GM23338 (cell line): ENCODE measurements around the gene TAGLN2. TPM values are rescaled to one million over a fixed set of nuclear protein-coding genes. Genes with fewer than 3 reads are reported as not detected.
A peak's percentile ranks its signal among the peaks of the same experiment; 100 is the strongest.

Experiments
- ATAC-seq: fragments of 200-7000 bp; cut with Tn5 transposase; 3 replicates; pipeline ENCODE4 v1.9.1; 2020
- DNase-seq: peaks from one replicate; pipeline ENCODE4 v3.0.0-alpha.2; 2015; ENCODE audit warnings: low spot score
- H2AFZ ChIP-seq: fragments of 200-600 bp; sonication (generic); 2 replicates; pipeline ENCODE4 v1.8.0; 2016; ENCODE audit warnings: antibody characterized with exemption, mild to moderate bottlenecking, moderate library complexity
- H3F3A ChIP-seq: fragments of 200-600 bp; sonication (generic); replicated peaks from 2 replicates; pipeline ENCODE4 v1.8.0; 2017; ENCODE audit warnings: antibody characterized with exemption, mixed run types, low read depth
- H3K27ac ChIP-seq: fragments of 200-600 bp; sonication (generic); 2 replicates; pipeline ENCODE4 v1.6.1; 2016; ENCODE audit warnings: low read depth
- H3K27me3 ChIP-seq: fragments of 200-600 bp; sonication (generic); 2 replicates; pipeline ENCODE4 v1.8.0; 2016; ENCODE audit warnings: mild to moderate bottlenecking, mixed run types, moderate library complexity; ENCODE audit not compliant: insufficient read depth
- H3K36me3 ChIP-seq: fragments of 200-600 bp; sonication (generic); 2 replicates; pipeline ENCODE4 v1.8.0; 2016; ENCODE audit warnings: mild to moderate bottlenecking; ENCODE audit not compliant: insufficient read depth
- H3K4me1 ChIP-seq: fragments of 200-600 bp; sonication (generic); 2 replicates; pipeline ENCODE4 v1.8.0; 2016; ENCODE audit warnings: mild to moderate bottlenecking, moderate library complexity; ENCODE audit not compliant: insufficient read depth
- H3K4me2 ChIP-seq: fragments of 200-600 bp; sonication (generic); 2 replicates; pipeline ENCODE4 v1.7.1; 2017; ENCODE audit warnings: mixed run types
- H3K4me3 ChIP-seq: fragments of 200-600 bp; sonication (generic); 2 replicates; pipeline ENCODE4 v1.6.1; 2016; ENCODE audit warnings: mixed run types
- H3K79me2 ChIP-seq: fragments of 200-600 bp; sonication (generic); replicated peaks from 2 replicates; pipeline ENCODE4 v1.8.0; 2017; ENCODE audit warnings: mild to moderate bottlenecking; ENCODE audit not compliant: insufficient read depth
- H3K9me2 ChIP-seq: fragments of 200-600 bp; sonication (generic); 2 replicates; pipeline ENCODE4 v1.8.0; 2017; ENCODE audit not compliant: insufficient read depth
- H4K20me1 ChIP-seq: fragments of 200-600 bp; sonication (generic); replicated peaks from 2 replicates; pipeline ENCODE4 v1.8.0; 2017; ENCODE audit warnings: mild to moderate bottlenecking; ENCODE audit not compliant: insufficient read depth
- H3K27ac Mint-ChIP-seq: 2 replicates; pipeline ENCODE4 v1.8.0; 2020; ENCODE audit warnings: inconsistent platforms, mild to moderate bottlenecking, moderate library complexity, mixed read lengths
- H3K27me3 Mint-ChIP-seq: 3 replicates; pipeline ENCODE4 v1.8.0; 2022; ENCODE audit warnings: low read depth, mild to moderate bottlenecking, moderate library complexity, mixed read lengths, inconsistent platforms; ENCODE audit not compliant: insufficient read depth, poor library complexity
- H3K36me3 Mint-ChIP-seq: 3 replicates; pipeline ENCODE4 v1.8.0; 2021; ENCODE audit warnings: low read depth, mild to moderate bottlenecking, inconsistent platforms, moderate library complexity, mixed read lengths
- H3K4me1 Mint-ChIP-seq: 3 replicates; pipeline ENCODE4 v1.8.0; 2020; ENCODE audit warnings: mild to moderate bottlenecking, inconsistent platforms, mixed read lengths
- H3K4me3 Mint-ChIP-seq: 3 replicates; pipeline ENCODE4 v1.8.0; 2021; ENCODE audit warnings: moderate library complexity, mild to moderate bottlenecking, inconsistent platforms, mixed read lengths
- H3K9me3 Mint-ChIP-seq: 3 replicates; pipeline ENCODE4 v1.8.0; 2020; ENCODE audit warnings: moderate library complexity, mild to moderate bottlenecking, inconsistent platforms, mixed read lengths
- JUNB ChIP-seq: IDR thresholded peaks from one replicate; pipeline ENCODE4 v1.6.1; 2016; ENCODE audit warnings: antibody characterized with exemption; ENCODE audit not compliant: unreplicated experiment
- NANOG ChIP-seq: IDR thresholded peaks from 2 replicates; pipeline ENCODE4 v1.6.1; 2016; ENCODE audit warnings: antibody characterized with exemption, borderline replicate concordance
- STAT1 ChIP-seq: IDR thresholded peaks from one replicate; pipeline ENCODE4 v1.6.1; 2016; ENCODE audit warnings: antibody characterized with exemption; ENCODE audit not compliant: unreplicated experiment
- ZNF114 ChIP-seq: fragments of 250-450 bp; sonication (Bioruptor Pico); IDR thresholded peaks from 2 replicates; pipeline ENCODE4 v1.5.0; 2020; ENCODE audit warnings: mild to moderate bottlenecking, moderate library complexity
- polyA plus RNA-seq: library from polyadenylated mRNA; unstranded; fragments of >200 nt; fragmentation: Nextera tagmentation; extraction: Ambion mirVana; gene quantifications from 2 replicates; pipeline ENCODE4 v1.2.1, GENCODE V29; 2016
- total RNA-seq: library from RNA; depleted of rRNA; stranded (reverse); fragments of >200 nt; shearing (Covaris generic); gene quantifications from 2 replicates; pipeline ENCODE4 v1.2.3, GENCODE V29; 2014
- TF ChIP-seq, protein P1 (sequence below): IDR thresholded peaks from one replicate; pipeline ENCODE4 v1.6.1; 2018; ENCODE audit warnings: antibody characterized with exemption; ENCODE audit not compliant: unreplicated experiment

TAGLN2 gene
- total and polyA plus RNA-seq, 2 experiments from 2014 or later: 58.2 to 60.1 TPM

DNA sequence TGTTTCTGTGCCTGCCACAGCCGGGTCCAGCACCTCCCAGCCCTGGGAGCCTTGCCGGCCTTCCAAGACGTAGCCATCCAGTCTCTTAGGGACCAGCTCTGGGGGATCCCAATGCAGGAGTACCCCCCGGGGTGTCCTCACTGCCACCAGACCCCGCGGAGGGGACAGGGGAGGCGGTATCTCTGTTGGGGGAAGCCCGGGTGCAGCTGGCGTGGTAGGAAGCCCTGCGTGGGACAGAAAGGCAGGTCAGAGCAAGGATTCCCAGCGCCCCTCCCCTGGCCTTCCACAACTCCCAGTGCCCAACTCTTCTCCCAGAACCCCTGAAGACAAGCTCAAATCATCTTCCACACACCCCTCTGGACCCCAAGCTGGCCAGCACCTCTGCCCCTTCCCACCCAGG is 4.9 kb upstream of the TAGLN2 start:
- Mint-ChIP-seq H3K4me1 (peaks cover 16% of the 10 kb centered on the region), H3K27ac (no peak overlapping the region), H3K9me3 (no peaks in the 10 kb centered on the region; the same call in 1 of the 3 replicates), H3K4me3 (no peak overlapping the region), H3K27me3 (peaks cover 10% of the 10 kb centered on the region), H3K36me3 (peaks cover 48% of the 10 kb centered on the region)
- H3K4me3 ChIP-seq: no peak overlapping the region
- ATAC-seq (no peak), DNase-seq (no peak)
- no peak overlapping the region for H3K4me2 ChIP-seq
- H3K36me3 ChIP-seq: 0 out of 2 replicates have a peak, but pooled peaks cover 5% of the 10 kb centered on the region
- H4K20me1 ChIP-seq: no peaks in the 10 kb centered on the region; the same call in 1 of the 2 replicates
- no peak for TF ChIP-seq ZNF114 (CRISPR knock-in tag)
- TF ChIP-seq JUNB: no peak
- no peaks in the 10 kb centered on the region for H3K4me1 ChIP-seq
- H3K27ac ChIP-seq: no peak overlapping the region
- no peak overlapping the region for H2AFZ ChIP-seq
- H3K27me3 ChIP-seq: peaks cover 2% of the 10 kb centered on the region; the same call in 1 of the 2 replicates
- H3F3A ChIP-seq: no peaks in the 10 kb centered on the region; the same call in 1 of the 2 replicates
- no peaks in the 10 kb centered on the region for H3K79me2 ChIP-seq
- H3K9me2 ChIP-seq: no peaks in the 10 kb centered on the region

DNA sequence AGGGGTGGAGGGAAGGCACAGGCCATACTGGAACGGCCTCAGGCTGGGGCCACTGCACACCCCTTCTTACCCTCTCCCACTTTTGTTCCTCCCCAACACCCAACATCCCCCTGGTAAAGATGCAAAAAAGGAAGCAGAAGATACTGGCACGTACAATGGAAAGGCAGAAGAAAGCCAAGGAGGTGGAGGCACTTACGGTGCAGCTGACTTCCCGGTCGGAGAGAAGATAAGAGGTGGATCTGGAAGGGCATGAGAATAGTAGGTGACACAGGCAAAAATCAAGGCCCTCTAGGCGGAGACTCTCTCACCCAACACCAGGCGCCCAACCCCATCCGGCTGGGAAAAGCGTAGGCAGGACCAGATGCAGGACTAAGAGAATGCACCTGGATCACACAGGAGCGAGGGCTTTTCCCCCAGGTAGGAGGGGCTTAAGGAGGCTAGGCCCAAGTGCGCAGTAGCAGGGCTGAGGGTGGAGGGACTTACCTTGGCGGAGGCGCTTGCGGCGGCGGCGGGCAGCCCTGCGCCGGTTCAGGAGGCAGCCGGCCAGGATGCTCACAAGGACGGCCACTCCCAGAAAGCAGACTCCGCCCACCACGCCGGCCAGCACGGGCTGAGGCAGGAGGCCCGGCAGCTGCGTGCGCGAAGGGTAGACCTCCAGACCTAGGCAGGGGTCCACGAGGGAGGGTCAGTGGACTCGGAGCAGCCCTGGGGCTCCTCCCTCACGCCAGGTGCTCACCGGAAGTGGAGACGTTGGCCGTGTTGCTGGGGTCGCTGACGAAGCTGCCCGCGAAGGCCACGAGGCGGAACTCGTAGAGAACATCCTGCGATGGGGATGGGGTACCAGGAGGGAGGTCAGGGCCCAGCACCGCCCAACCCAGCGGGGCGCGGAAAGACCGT is 4.1 kb upstream of the TAGLN2 start:
- H3K4me3 ChIP-seq: no peak overlapping the region
- no peak overlapping the region for H2AFZ ChIP-seq
- 0 out of 2 replicates have a peak, but pooled peaks cover 5% of the 10 kb centered on the region for H3K36me3 ChIP-seq
- peaks cover 42% of the 10 kb centered on the region for H3K36me3 Mint-ChIP-seq
- no peaks in the 10 kb centered on the region; the same call in 1 of the 2 replicates for H4K20me1 ChIP-seq
- H3K79me2 ChIP-seq: no peaks in the 10 kb centered on the region
- no peak overlapping the region for H3K27ac ChIP-seq
- no peaks in the 10 kb centered on the region for H3K4me1 ChIP-seq
- TF ChIP-seq NANOG (no peak), STAT1 (no peak)
- TF ChIP-seq, protein P1, sequence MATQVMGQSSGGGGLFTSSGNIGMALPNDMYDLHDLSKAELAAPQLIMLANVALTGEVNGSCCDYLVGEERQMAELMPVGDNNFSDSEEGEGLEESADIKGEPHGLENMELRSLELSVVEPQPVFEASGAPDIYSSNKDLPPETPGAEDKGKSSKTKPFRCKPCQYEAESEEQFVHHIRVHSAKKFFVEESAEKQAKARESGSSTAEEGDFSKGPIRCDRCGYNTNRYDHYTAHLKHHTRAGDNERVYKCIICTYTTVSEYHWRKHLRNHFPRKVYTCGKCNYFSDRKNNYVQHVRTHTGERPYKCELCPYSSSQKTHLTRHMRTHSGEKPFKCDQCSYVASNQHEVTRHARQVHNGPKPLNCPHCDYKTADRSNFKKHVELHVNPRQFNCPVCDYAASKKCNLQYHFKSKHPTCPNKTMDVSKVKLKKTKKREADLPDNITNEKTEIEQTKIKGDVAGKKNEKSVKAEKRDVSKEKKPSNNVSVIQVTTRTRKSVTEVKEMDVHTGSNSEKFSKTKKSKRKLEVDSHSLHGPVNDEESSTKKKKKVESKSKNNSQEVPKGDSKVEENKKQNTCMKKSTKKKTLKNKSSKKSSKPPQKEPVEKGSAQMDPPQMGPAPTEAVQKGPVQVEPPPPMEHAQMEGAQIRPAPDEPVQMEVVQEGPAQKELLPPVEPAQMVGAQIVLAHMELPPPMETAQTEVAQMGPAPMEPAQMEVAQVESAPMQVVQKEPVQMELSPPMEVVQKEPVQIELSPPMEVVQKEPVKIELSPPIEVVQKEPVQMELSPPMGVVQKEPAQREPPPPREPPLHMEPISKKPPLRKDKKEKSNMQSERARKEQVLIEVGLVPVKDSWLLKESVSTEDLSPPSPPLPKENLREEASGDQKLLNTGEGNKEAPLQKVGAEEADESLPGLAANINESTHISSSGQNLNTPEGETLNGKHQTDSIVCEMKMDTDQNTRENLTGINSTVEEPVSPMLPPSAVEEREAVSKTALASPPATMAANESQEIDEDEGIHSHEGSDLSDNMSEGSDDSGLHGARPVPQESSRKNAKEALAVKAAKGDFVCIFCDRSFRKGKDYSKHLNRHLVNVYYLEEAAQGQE: no peak
- H3K9me3 Mint-ChIP-seq: no peaks in the 10 kb centered on the region; the same call in 1 of the 3 replicates
- H3K27me3 ChIP-seq: peaks cover 10% of the 10 kb centered on the region
- no peak overlapping the region for H3K4me2 ChIP-seq
- peaks cover 16% of the 10 kb centered on the region for H3K4me1 Mint-ChIP-seq
- no peaks in the 10 kb centered on the region for H3K9me2 ChIP-seq
- ATAC-seq: peak; percentile 26
- peaks cover 16% of the 10 kb centered on the region for H3K27me3 Mint-ChIP-seq
- no peaks in the 10 kb centered on the region; the same call in 1 of the 2 replicates for H3F3A ChIP-seq
- DNase-seq: peak; percentile 83
- H3K27ac Mint-ChIP-seq: no peak overlapping the region
- no peak overlapping the region for H3K4me3 Mint-ChIP-seq
